ENCODE measurements around the gene SETD2.

The SETD2 gene

GRCh38 chr3:47007001-47007400, 156.9 kb downstream of the SETD2 start:
- no peak for TF ChIP-seq CTCF (IDR thresholded peaks at IDR 0.05; ENCODE audit: low read depth, low read length, missing control alignments)
- H3K4me3 ChIP-seq (ENCODE audit: low read depth, low read length), result no peak overlapping the region
- DNase-seq (ENCODE audit: low read depth), result no peak

GRCh38 chr3:47006145-47006651, 157.7 kb downstream of the SETD2 start:
- no peak for TF ChIP-seq CTCF (IDR thresholded peaks at IDR 0.05; ENCODE audit: low read depth, low read length, missing control alignments)
- no peak for DNase-seq (ENCODE audit: low read depth)
- H3K4me3 ChIP-seq (ENCODE audit: low read depth, low read length), result no peak overlapping the region

- no peak for DNase-seq (ENCODE audit: low read depth)
- no peak overlapping the region for H3K4me3 ChIP-seq (ENCODE audit: low read depth, low read length)
- no peak for TF ChIP-seq CTCF (IDR thresholded peaks at IDR 0.05; ENCODE audit: low read depth, low read length, missing control alignments)
These were observed 158.4 kb downstream of the SETD2 start for GRCh38 chr3:47005212-47006144.

GRCh38 chr3:47004369-47005211, 159.3 kb downstream of the SETD2 start:
- no peak for DNase-seq (ENCODE audit: low read depth)
- no peak overlapping the region for H3K4me3 ChIP-seq (ENCODE audit: low read depth, low read length)
- no peak for TF ChIP-seq CTCF (IDR thresholded peaks at IDR 0.05; ENCODE audit: low read depth, low read length, missing control alignments)

- no peak overlapping the region for H3K4me3 ChIP-seq (ENCODE audit: low read depth, low read length)
- no peak for TF ChIP-seq CTCF (IDR thresholded peaks at IDR 0.05; ENCODE audit: low read depth, low read length, missing control alignments)
- DNase-seq (ENCODE audit: low read depth), result no peak
These were observed 160.2 kb downstream of the SETD2 start for GRCh38 chr3:47003461-47004368.

GRCh38 chr3:47003056-47003410, 160.9 kb downstream of the SETD2 start:
- no peak overlapping the region for H3K4me3 ChIP-seq (ENCODE audit: low read depth, low read length)
- TF ChIP-seq CTCF (IDR thresholded peaks at IDR 0.05; ENCODE audit: low read depth, low read length, missing control alignments), result no peak
- DNase-seq (ENCODE audit: low read depth), result no peak

All from GM12864 (cell line).